KG1 (cell line): ENCODE measurements around the gene ZNF175.
"Not testable (repeated sequence)": the region's sequence is repeated elsewhere in the genome, so short reads cannot be mapped to it uniquely, and the experiment has no call there.

Experiments used
- DNase-seq: peaks from one replicate; lab custom pipeline; 2025; lab: John Stamatoyannopoulos, UW

Gene ZNF175

GRCh38 chr19:51628153-51628939 is 57.3 kb downstream of the ZNF175 start:
- DNase-seq = no peak

GRCh38 chr19:51630315-51630714 is 59.2 kb downstream of the ZNF175 start, which contains the start of gene SIGLEC5:
Gene SIGLEC5 (minus strand): TSS chr19:51630401. CDS start chr19:51630335, 66 bp downstream.
- not testable (repeated sequence) for DNase-seq

- DNase-seq = no peak
Observed at GRCh38 chr19:51632126-51632525, 61.0 kb downstream of the ZNF175 start.

- no peak for DNase-seq
Observed at GRCh38 chr19:51637362-51637978, 66.4 kb downstream of the ZNF175 start.

GRCh38 chr19:51639916-51640315 is 68.8 kb downstream of the ZNF175 start:
- no peak for DNase-seq

- DNase-seq = no peak
Observed at GRCh38 chr19:51640386-51640785, 69.3 kb downstream of the ZNF175 start.

- DNase-seq = no peak
Observed at GRCh38 chr19:51641648-51642047, 70.6 kb downstream of the ZNF175 start.
